H1 (cell line): Measurements from ENCODE around the gene CD38. TPM values are rescaled to one million over a fixed set of nuclear protein-coding genes. Genes with fewer than 3 reads are reported as not detected.

ENCODE experiments used
- CTCF ChIA-PET: fragments of 300-600 bp; sonication (Branson Sonifier 250); formaldehyde crosslinking; loops from one replicate; lab custom pipeline; 2021; ENCODE audit not compliant: partially characterized antibody; lab: Charles Lee
- POLR2A ChIA-PET: fragments of 300-600 bp; sonication (Branson Sonifier 250); formaldehyde crosslinking; loops from one replicate; lab custom pipeline; 2021; ENCODE audit warnings: inconsistent platforms; ENCODE audit not compliant: partially characterized antibody; lab: Charles Lee
- DNase-seq, 2 experiments: peaks; one replicate each; pipeline versions ENCODE4 v3.0.0 to v3.0.0-alpha.2; 2010 to 2022; ENCODE audit warnings: low spot score in 2 of 2, low read depth in 1 of 2, mixed read lengths in 1 of 2
- FAIRE-seq: peaks from 2 replicates; lab custom pipeline; 2011; peaks lifted over from hg19 to GRCh38; lab: Jason Lieb, UNC
- H2AFZ ChIP-seq: 2 replicates; pipeline ENCODE4 v1.8.1; 2012; ENCODE audit warnings: low read length, inconsistent platforms
- H2AK5ac ChIP-seq: 2 replicates; pipeline ENCODE4 v1.6.1; 2013; ENCODE audit warnings: low read depth, low read length
- H2BK120ac ChIP-seq: replicated peaks from 2 replicates; pipeline ENCODE3; 2013; ENCODE audit warnings: low read depth, low read length, inconsistent platforms
- H2BK12ac ChIP-seq: 2 replicates; pipeline ENCODE4 v1.6.1; 2013; ENCODE audit warnings: low read depth, low read length
- H2BK15ac ChIP-seq: 2 replicates; pipeline ENCODE4 v1.6.1; 2013; ENCODE audit warnings: low read length
- H2BK20ac ChIP-seq: 2 replicates; pipeline ENCODE4 v1.6.1; 2013; ENCODE audit warnings: low read length
- H2BK5ac ChIP-seq: 2 replicates; pipeline ENCODE4 v1.6.1; 2013; ENCODE audit warnings: low read depth, low read length
- H3K14ac ChIP-seq: 2 replicates; pipeline ENCODE4 v1.6.1; 2013; ENCODE audit warnings: inconsistent platforms; ENCODE audit not compliant: insufficient read length
- H3K18ac ChIP-seq: 2 replicates; pipeline ENCODE4 v1.6.1; 2013; ENCODE audit warnings: low read length; ENCODE audit errors: extremely low read depth
- H3K23ac ChIP-seq: 2 replicates; pipeline ENCODE4 v1.6.1; 2013; ENCODE audit warnings: inconsistent platforms; ENCODE audit not compliant: insufficient read length
- H3K23me2 ChIP-seq: 2 replicates; pipeline ENCODE4 v1.6.1; 2013; ENCODE audit warnings: low read depth, low read length
- H3K27ac ChIP-seq: 2 replicates; pipeline ENCODE4 v1.6.1; 2011; ENCODE audit warnings: low read depth, low read length, inconsistent platforms
- H3K27me3 ChIP-seq, 4 experiments: replicated peaks in 1 of 4; 1 replicate in 1 of 4; 2 replicates in 3 of 4; pipeline versions ENCODE4 v1.6.1 to v1.8.1; 2011 to 2013; ENCODE audit warnings: low read length in 3 of 4, mild to moderate bottlenecking in 3 of 4, inconsistent platforms in 2 of 4, mixed read lengths in 2 of 4, moderate library complexity in 1 of 4; ENCODE audit not compliant: control insufficient read depth in 3 of 4, insufficient read depth in 3 of 4; ENCODE audit errors: extremely low read depth in 1 of 4
- H3K36me3 ChIP-seq, 4 experiments: 2 replicates each; pipeline versions ENCODE4 v1.6.1 to v1.8.1; 2011 to 2013; ENCODE audit warnings: mild to moderate bottlenecking in 4 of 4, low read length in 3 of 4, moderate library complexity in 2 of 4, control low read depth in 1 of 4, inconsistent platforms in 1 of 4; ENCODE audit not compliant: insufficient read depth in 4 of 4, control insufficient read depth in 2 of 4
- H3K4ac ChIP-seq: replicated peaks from 2 replicates; pipeline ENCODE3; 2013; ENCODE audit warnings: low read length, low read depth, mixed read lengths, inconsistent platforms; ENCODE audit not compliant: insufficient read length
- H3K4me1 ChIP-seq, 4 experiments: replicated peaks in 1 of 4; 1 replicate in 1 of 4; 2 replicates in 3 of 4; pipeline versions ENCODE4 v1.6.1 to v1.8.1; 2011 to 2013; ENCODE audit warnings: low read length in 3 of 4, inconsistent platforms in 2 of 4, mixed read lengths in 1 of 4; ENCODE audit not compliant: insufficient read depth in 4 of 4, control insufficient read depth in 3 of 4
- H3K4me2 ChIP-seq, 2 experiments: 2 replicates each; pipeline versions ENCODE4 v1.6.1 to v1.8.1; 2011 to 2013; ENCODE audit warnings: low read depth in 2 of 2, low read length in 2 of 2, control low read depth in 1 of 2, inconsistent platforms in 1 of 2, mild to moderate bottlenecking in 1 of 2; ENCODE audit not compliant: insufficient read depth in 1 of 2
- H3K4me3 ChIP-seq, 4 experiments: fragments of 200-600, 300-600 bp in 1 of 4; sonication (generic), shearing (Covaris generic), sonication (Bioruptor Twin) in 1 of 4; 2 replicates each; pipeline versions ENCODE4 v1.5.1 to v1.8.1; 2011 to 2016; ENCODE audit warnings: low read length in 4 of 4, low read depth in 3 of 4, control low read depth in 2 of 4, inconsistent platforms in 2 of 4, mild to moderate bottlenecking in 2 of 4, mixed read lengths in 1 of 4, moderate library complexity in 1 of 4; ENCODE audit not compliant: insufficient read depth in 2 of 4; ENCODE audit errors: extremely low read depth in 1 of 4
- H3K56ac ChIP-seq: replicated peaks from 2 replicates; pipeline ENCODE3; 2013; ENCODE audit warnings: low read depth, mild to moderate bottlenecking, mixed read lengths, low read length, inconsistent platforms; ENCODE audit not compliant: insufficient read length
- H3K79me1 ChIP-seq: 2 replicates; pipeline ENCODE4 v1.6.1; 2013; ENCODE audit warnings: low read depth, low read length, control low read depth
- H3K79me2 ChIP-seq, 2 experiments: 2 replicates each; pipeline versions ENCODE4 v1.6.1 to v1.8.1; 2012 to 2013; ENCODE audit warnings: low read length in 2 of 2, mild to moderate bottlenecking in 2 of 2, inconsistent platforms in 1 of 2; ENCODE audit not compliant: insufficient read depth in 2 of 2, control insufficient read depth in 1 of 2
- H3K9ac ChIP-seq, 4 experiments: replicated peaks in 1 of 4; 1 replicate in 1 of 4; 2 replicates in 3 of 4; pipeline versions ENCODE4 v1.6.1 to v1.8.1; 2011 to 2013; ENCODE audit warnings: low read depth in 3 of 4, low read length in 3 of 4, control low read depth in 2 of 4, mild to moderate bottlenecking in 2 of 4, moderate library complexity in 2 of 4, inconsistent platforms in 1 of 4; ENCODE audit errors: extremely low read depth in 1 of 4
- H3K9me3 ChIP-seq, 2 experiments: 2 replicates each; pipeline versions ENCODE4 v1.6.1 to v1.8.1; 2012 to 2013; ENCODE audit warnings: mild to moderate bottlenecking in 2 of 2, moderate library complexity in 2 of 2, control low read depth in 1 of 2, inconsistent platforms in 1 of 2, low read depth in 1 of 2, low read length in 1 of 2, mixed read lengths in 1 of 2; ENCODE audit not compliant: insufficient read depth in 2 of 2
- H4K20me1 ChIP-seq, 2 experiments: replicated peaks in 1 of 2; 2 replicates each; pipeline versions ENCODE3 to v1.8.1; 2011 to 2013; ENCODE audit warnings: inconsistent platforms in 2 of 2, low read length in 2 of 2, mild to moderate bottlenecking in 1 of 2; ENCODE audit not compliant: insufficient read depth in 2 of 2, control insufficient read depth in 1 of 2
- H4K5ac ChIP-seq: 2 replicates; pipeline ENCODE4 v1.6.1; 2013; ENCODE audit warnings: low read length, low read depth, mixed read lengths, inconsistent platforms; ENCODE audit not compliant: insufficient read length
- H4K8ac ChIP-seq: 2 replicates; pipeline ENCODE4 v1.8.0; 2013; ENCODE audit warnings: mild to moderate bottlenecking, moderate library complexity, low read length, inconsistent platforms; ENCODE audit not compliant: insufficient read depth; ENCODE audit errors: extremely low read depth
- H4K91ac ChIP-seq: replicated peaks from 2 replicates; pipeline ENCODE3; 2013; ENCODE audit warnings: low read length, mixed read lengths, inconsistent platforms; ENCODE audit not compliant: insufficient read length
- CHD2 ChIP-seq: IDR thresholded peaks from 2 replicates; pipeline ENCODE4 v1.6.1; 2012; ENCODE audit warnings: low read length, improper control_type of control experiment
- WGBS, 2 experiments: shearing (Covaris generic) in 1 of 2; methylation state at CpG; one replicate each; pipeline versions ENCODE4 v1.1.6 to v1.1.7; 2013 to 2015; ENCODE audit warnings: low lambda C conversion rate in 2 of 2, mixed read lengths in 2 of 2, inconsistent platforms in 1 of 2, low coverage in 1 of 2, missing lambda C conversion rate in 1 of 2; ENCODE audit not compliant: insufficient replicate concordance in 2 of 2, insufficient coverage in 1 of 2, insufficient read length in 1 of 2; ENCODE audit errors: extremely low coverage in 1 of 2, missing lambda C conversion rate in 1 of 2; 5-methylcytosine and 5-hydroxymethylcytosine counted together
- polyA plus RNA-seq, 7 experiments: library from polyadenylated mRNA; depleted of rRNA in 3 of 7; stranded (reverse) in 5 of 7; unstranded in 2 of 7; fragments of >200 nt in 5 of 7; fragments of 200-250 nt in 2 of 7; gene quantifications; 1 replicate in 5 of 7; 2 replicates in 1 of 7; 4 replicates in 1 of 7; pipeline versions ENCODE4 v1.2.1 to v1.2.3, GENCODE V29; 2011 to 2013; ENCODE audit warnings: missing spikeins in 2 of 7, mixed read lengths in 2 of 7
- total RNA-seq: library from RNA; stranded (reverse); fragmentation: NEBNext Ultra II Directional; extraction: Animal tissue kit (Norgen Biotek cat#: 25700); gene quantifications from 2 replicates; pipeline ENCODE4 v1.2.1, GENCODE V29; 2021

CD38 gene
- total and polyA plus RNA-seq, 2 of the 8 experiments (the other 6 are each of a cell fraction or from before 2014, with no cell fraction given), result 0.14 to 0.24 TPM

GRCh38 chr4:15890246-15890829, 112.2 kb downstream of the CD38 start:
- H2BK120ac ChIP-seq, result no peak overlapping the region
- no peaks in the 10 kb centered on the region for H3K23me2 ChIP-seq
- H2BK15ac ChIP-seq, result no peak overlapping the region
- H3K9me3 ChIP-seq, result no peaks in the 10 kb centered on the region
- no peak overlapping the region for H2AK5ac ChIP-seq
- no peak overlapping the region for H3K4ac ChIP-seq
- peaks cover 0 to 5% (median 0%) of the 10 kb centered on the region in 4 experiments; a peak in 2 of 7 replicates for H3K4me1 ChIP-seq
- no peak overlapping the region for H3K27ac ChIP-seq
- no peaks in the 10 kb centered on the region for H3K79me1 ChIP-seq
- no peaks in the 10 kb centered on the region for H3K36me3 ChIP-seq
- 85% methylated on average over 4 of the region's 4 CpGs; no CpG with 5 or more reads in 1 of the 2 experiments for whole genome bisulfite sequencing, 2 experiments
- no peak overlapping the region for H3K4me3 ChIP-seq
- TF ChIP-seq CHD2, result no peak
- TF ChIP-seq, all 59 proteins: peak for 0
- POLR2A ChIA-PET, result no interaction called here
- Histone ChIP-seq H3K18ac (no peak overlapping the region), H3K79me2 (no peaks in the 10 kb centered on the region), H2AFZ (no peak overlapping the region), H3K23ac (no peak overlapping the region), H2BK5ac (no peak overlapping the region; the same call in 1 of the 2 replicates), H4K8ac (no peak overlapping the region), H4K20me1 (no peaks in the 10 kb centered on the region), H3K14ac (no peak overlapping the region), H3K9ac (no peak overlapping the region), H3K56ac (no peak overlapping the region), H3K4me2 (no peak overlapping the region), H3K27me3 (no peaks in the 10 kb centered on the region), H2BK12ac (no peak overlapping the region), H4K91ac (no peak overlapping the region), H2BK20ac (no peak overlapping the region), H4K5ac (no peak overlapping the region)
- CTCF ChIA-PET, result interaction anchor here (0.8 to 2.4 kb wide), 7 partner anchors 8 to 108 kb away, joined by 3 to 10 read pairs (median 3); no protein-coding TSS in a partner anchor
- FAIRE-seq, result no peak
- DNase-seq, result no peak
